HepG2 (cell line): ENCODE measurements around the gene C9orf43. TPM values are rescaled to one million over a fixed set of nuclear protein-coding genes. Genes with fewer than 3 reads are reported as not detected.

Experiments
- ATM ChIP-seq: fragments of 450-650 bp; IDR thresholded peaks from 2 replicates; pipeline ENCODE4 v1.7.1; 2017; ENCODE audit warnings: mild to moderate bottlenecking, borderline replicate concordance
- CHCHD3 ChIP-seq: sonication (generic); formaldehyde crosslinking; IDR thresholded peaks from 2 replicates; pipeline ENCODE4 v1.8.0; 2022; ENCODE audit warnings: mild to moderate bottlenecking, missing genetic modification reagents, moderate library complexity
- EZH2 ChIP-seq: conservative IDR thresholded peaks from 2 replicates; pipeline ENCODE4 v1.6.1; 2012; ENCODE audit warnings: mild to moderate bottlenecking, low read depth, low read length, moderate library complexity
- GABPA ChIP-seq, 2 experiments: IDR thresholded peaks; 2 replicates each; pipeline ENCODE4 v1.6.1; 2011 to 2016; ENCODE audit warnings: low read depth in 2 of 2, low read length in 1 of 2, missing biosample characterization in 1 of 2, missing genetic modification characterization in 1 of 2
- JARID2 ChIP-seq: sonication (generic); formaldehyde crosslinking; IDR thresholded peaks from 2 replicates; pipeline ENCODE4 v1.8.1; 2023; ENCODE audit warnings: missing genetic modification reagents, inconsistent platforms; ENCODE audit not compliant: insufficient replicate concordance
- RAD51 ChIP-seq: fragments of 450-650 bp; IDR thresholded peaks from 2 replicates; pipeline ENCODE4 v1.6.1; 2016; ENCODE audit warnings: borderline replicate concordance
- REL ChIP-seq: sonication (generic); formaldehyde crosslinking; conservative IDR thresholded peaks from 2 replicates; pipeline ENCODE4 v1.8.0; 2022; ENCODE audit warnings: mild to moderate bottlenecking, missing genetic modification reagents, moderate library complexity
- RFXAP ChIP-seq: sonication (generic); formaldehyde crosslinking; IDR thresholded peaks from 2 replicates; pipeline ENCODE4 v1.4.0; 2020; ENCODE audit warnings: missing genetic modification reagents, borderline replicate concordance
- SYNCRIP ChIP-seq: fragments of 200-400 bp; formaldehyde crosslinking; IDR thresholded peaks from 2 replicates; pipeline ENCODE4 v1.6.1; 2018; ENCODE audit warnings: mild to moderate bottlenecking, low read depth, low read length; ENCODE audit not compliant: insufficient read depth
- TAF15 ChIP-seq: fragments of 200-400 bp; formaldehyde crosslinking; IDR thresholded peaks from one replicate; pipeline ENCODE4 v1.6.1; 2018; ENCODE audit warnings: mild to moderate bottlenecking, low read depth, low read length; ENCODE audit not compliant: poor library complexity, severe bottlenecking
- ZBTB8A ChIP-seq: sonication (generic); formaldehyde crosslinking; IDR thresholded peaks from 2 replicates; pipeline ENCODE4 v1.4.0; 2020; ENCODE audit warnings: mild to moderate bottlenecking, low read depth, missing genetic modification reagents, borderline replicate concordance
- ZC3H4 ChIP-seq: sonication (generic); formaldehyde crosslinking; IDR thresholded peaks from 2 replicates; pipeline ENCODE4 v1.4.0; 2020; ENCODE audit warnings: missing genetic modification reagents, borderline replicate concordance
- ZNF619 ChIP-seq: sonication (generic); formaldehyde crosslinking; IDR thresholded peaks from 2 replicates; pipeline ENCODE4 v1.4.0; 2020; ENCODE audit warnings: mild to moderate bottlenecking, missing genetic modification reagents
- polyA plus RNA-seq, 8 experiments: library from polyadenylated mRNA; depleted of rRNA in 3 of 8; stranded (reverse) in 7 of 8; unstranded in 1 of 8; fragments of >200 nt; fragmentation: Illumina TruSeq in 4 of 8; extraction: Trizol in 4 of 8; gene quantifications; 2 replicates each; pipeline versions ENCODE4 v1.2.1 to v1.2.3, GENCODE V29; 2011 to 2016; ENCODE audit warnings: low read depth in 4 of 8, missing spikeins in 1 of 8, mixed read lengths in 1 of 8; ENCODE audit not compliant: insufficient read depth in 1 of 8
- total RNA-seq, 5 experiments: library from RNA; depleted of rRNA; stranded (reverse); fragments of >200 nt; fragmentation: Illumina TruSeq; extraction: Trizol; gene quantifications; 2 replicates each; pipeline ENCODE4 v1.2.3, GENCODE V29; 2016; ENCODE audit warnings: low read depth in 1 of 5
- TF ChIP-seq, protein P1 (sequence below): sonication (generic); formaldehyde crosslinking; IDR thresholded peaks from 2 replicates; pipeline ENCODE4 v1.5.1; 2020; ENCODE audit warnings: mild to moderate bottlenecking, missing genetic modification reagents, moderate library complexity
- TF ChIP-seq, protein P2 (sequence below): IDR thresholded peaks from 2 replicates; pipeline ENCODE4 v1.6.1; 2018; ENCODE audit warnings: missing genetic modification reagents, mild to moderate bottlenecking, missing compliant biosample characterization
- TF ChIP-seq, protein P3 (sequence below): sonication (generic); formaldehyde crosslinking; IDR thresholded peaks from 2 replicates; pipeline ENCODE4 v1.5.0; 2020; ENCODE audit warnings: mild to moderate bottlenecking, missing genetic modification reagents
- TF ChIP-seq, protein P4 (sequence below): sonication (generic); formaldehyde crosslinking; IDR thresholded peaks from 2 replicates; pipeline ENCODE4 v1.4.0; 2020; ENCODE audit warnings: missing genetic modification reagents, mild to moderate bottlenecking, borderline replicate concordance
- TF ChIP-seq, protein P5 (sequence below): sonication (generic); formaldehyde crosslinking; IDR thresholded peaks from 2 replicates; pipeline ENCODE4 v1.5.0; 2020; ENCODE audit warnings: mild to moderate bottlenecking, missing genetic modification reagents

Gene C9orf43
- total and polyA plus RNA-seq, 2 of the 13 experiments (the other 11 are each of a cell fraction or from before 2014, with no cell fraction given), result 0.24 to 0.31 TPM

DNA sequence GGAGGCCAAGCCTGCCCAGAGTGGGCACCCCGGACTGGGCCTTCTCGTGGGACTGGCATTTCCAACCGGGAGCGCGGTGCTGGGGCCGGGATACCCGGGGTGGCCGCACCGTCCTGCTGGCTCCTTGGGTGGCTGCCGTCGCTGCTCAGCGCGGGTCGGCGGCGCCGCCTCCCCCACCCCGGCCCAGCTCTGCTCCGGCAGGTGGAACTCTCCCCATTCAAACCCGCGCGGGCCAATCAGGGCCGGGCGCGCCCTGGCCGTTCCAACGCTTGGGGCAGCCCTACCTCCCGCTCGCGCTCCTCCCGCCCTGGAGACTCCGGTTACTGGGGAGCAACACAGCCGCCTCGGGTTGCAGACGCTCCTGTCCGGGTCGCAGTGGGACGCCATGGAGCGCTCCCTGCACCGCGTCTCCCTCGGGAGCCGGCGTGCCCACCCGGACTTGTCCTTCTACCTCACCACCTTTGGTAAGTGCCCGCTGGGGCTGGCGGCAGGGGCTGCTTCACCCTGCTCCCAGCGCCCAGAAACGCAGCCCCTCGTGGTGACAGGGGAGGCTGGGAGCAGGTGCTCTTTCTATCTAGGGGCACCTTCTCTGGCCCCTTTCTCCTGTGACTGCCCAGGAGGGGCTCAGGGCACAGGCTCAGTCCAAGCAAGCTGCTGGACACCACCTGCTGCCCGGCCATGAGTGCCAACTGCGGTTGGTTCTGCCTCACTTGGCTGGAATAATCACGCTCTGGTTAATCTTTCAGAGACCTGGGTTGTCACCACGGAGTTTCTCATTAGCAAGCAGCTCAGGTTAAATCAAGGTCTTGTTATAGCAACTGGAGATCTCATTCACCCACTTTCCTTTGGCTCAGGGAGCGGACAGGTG lies 53.1 kb downstream of the C9orf43 start, which contains the start of gene RGS3 (continued):
- TF ChIP-seq, protein P1, sequence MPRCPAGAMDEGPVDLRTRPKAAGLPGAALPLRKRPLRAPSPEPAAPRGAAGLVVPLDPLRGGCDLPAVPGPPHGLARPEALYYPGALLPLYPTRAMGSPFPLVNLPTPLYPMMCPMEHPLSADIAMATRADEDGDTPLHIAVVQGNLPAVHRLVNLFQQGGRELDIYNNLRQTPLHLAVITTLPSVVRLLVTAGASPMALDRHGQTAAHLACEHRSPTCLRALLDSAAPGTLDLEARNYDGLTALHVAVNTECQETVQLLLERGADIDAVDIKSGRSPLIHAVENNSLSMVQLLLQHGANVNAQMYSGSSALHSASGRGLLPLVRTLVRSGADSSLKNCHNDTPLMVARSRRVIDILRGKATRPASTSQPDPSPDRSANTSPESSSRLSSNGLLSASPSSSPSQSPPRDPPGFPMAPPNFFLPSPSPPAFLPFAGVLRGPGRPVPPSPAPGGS (CRISPR knock-in tag), result peak; percentile 65; the same call in 1 of the 2 replicates
- TF ChIP-seq TAF15 (no peak), RAD51 (no peak), JARID2 (CRISPR knock-in tag) (no peak), ZC3H4 (no peak), EZH2 (no peak), ZBTB8A (no peak), REL (CRISPR knock-in tag) (no peak), GABPA (IDR thresholded peaks at IDR 0.05; ENCODE audit: low read depth, low read length) (no peak), GABPA (CRISPR knock-in tag; IDR thresholded peaks at IDR 0.05; ENCODE audit: low read depth) (no peak), ATM (no peak), ZNF619 (CRISPR knock-in tag) (no peak), SYNCRIP (no peak), RFXAP (CRISPR knock-in tag) (0 out of 2 replicates have a peak, but pooled peaks have one; percentile 14), CHCHD3 (CRISPR knock-in tag) (no peak; the same call in 1 of the 2 replicates)
- TF ChIP-seq, protein P2, sequence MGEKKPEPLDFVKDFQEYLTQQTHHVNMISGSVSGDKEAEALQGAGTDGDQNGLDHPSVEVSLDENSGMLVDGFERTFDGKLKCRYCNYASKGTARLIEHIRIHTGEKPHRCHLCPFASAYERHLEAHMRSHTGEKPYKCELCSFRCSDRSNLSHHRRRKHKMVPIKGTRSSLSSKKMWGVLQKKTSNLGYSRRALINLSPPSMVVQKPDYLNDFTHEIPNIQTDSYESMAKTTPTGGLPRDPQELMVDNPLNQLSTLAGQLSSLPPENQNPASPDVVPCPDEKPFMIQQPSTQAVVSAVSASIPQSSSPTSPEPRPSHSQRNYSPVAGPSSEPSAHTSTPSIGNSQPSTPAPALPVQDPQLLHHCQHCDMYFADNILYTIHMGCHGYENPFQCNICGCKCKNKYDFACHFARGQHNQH (CRISPR knock-in tag), result peak; percentile 28; the same call in 1 of the 2 replicates
- TF ChIP-seq, protein P3, sequence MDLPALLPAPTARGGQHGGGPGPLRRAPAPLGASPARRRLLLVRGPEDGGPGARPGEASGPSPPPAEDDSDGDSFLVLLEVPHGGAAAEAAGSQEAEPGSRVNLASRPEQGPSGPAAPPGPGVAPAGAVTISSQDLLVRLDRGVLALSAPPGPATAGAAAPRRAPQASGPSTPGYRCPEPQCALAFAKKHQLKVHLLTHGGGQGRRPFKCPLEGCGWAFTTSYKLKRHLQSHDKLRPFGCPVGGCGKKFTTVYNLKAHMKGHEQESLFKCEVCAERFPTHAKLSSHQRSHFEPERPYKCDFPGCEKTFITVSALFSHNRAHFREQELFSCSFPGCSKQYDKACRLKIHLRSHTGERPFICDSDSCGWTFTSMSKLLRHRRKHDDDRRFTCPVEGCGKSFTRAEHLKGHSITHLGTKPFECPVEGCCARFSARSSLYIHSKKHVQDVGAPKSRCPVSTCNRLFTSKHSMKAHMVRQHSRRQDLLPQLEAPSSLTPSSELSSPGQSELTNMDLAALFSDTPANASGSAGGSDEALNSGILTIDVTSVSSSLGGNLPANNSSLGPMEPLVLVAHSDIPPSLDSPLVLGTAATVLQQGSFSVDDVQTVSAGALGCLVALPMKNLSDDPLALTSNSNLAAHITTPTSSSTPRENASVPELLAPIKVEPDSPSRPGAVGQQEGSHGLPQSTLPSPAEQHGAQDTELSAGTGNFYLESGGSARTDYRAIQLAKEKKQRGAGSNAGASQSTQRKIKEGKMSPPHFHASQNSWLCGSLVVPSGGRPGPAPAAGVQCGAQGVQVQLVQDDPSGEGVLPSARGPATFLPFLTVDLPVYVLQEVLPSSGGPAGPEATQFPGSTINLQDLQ, result no peak
- TF ChIP-seq, protein P4, sequence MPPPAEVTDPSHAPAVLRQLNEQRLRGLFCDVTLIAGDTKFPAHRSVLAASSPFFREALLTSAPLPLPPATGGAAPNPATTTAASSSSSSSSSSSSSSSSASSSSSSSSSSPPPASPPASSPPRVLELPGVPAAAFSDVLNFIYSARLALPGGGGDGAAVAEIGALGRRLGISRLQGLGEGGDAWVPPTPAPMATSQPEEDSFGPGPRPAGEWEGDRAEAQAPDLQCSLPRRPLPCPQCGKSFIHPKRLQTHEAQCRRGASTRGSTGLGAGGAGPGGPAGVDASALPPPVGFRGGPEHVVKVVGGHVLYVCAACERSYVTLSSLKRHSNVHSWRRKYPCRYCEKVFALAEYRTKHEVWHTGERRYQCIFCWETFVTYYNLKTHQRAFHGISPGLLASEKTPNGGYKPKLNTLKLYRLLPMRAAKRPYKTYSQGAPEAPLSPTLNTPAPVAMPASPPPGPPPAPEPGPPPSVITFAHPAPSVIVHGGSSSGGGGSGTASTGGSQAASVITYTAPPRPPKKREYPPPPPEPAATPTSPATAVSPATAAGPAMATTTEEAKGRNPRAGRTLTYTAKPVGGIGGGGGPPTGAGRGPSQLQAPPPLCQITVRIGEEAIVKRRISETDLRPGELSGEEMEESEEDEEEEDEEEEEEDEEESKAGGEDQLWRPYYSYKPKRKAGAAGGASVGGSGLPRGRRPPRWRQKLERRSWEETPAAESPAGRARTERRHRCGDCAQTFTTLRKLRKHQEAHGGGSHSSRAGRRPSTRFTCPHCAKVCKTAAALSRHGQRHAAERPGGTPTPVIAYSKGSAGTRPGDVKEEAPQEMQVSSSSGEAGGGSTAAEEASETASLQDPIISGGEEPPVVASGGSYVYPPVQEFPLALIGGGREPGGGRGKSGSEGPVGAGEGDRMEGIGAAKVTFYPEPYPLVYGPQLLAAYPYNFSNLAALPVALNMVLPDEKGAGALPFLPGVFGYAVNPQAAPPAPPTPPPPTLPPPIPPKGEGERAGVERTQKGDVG (CRISPR knock-in tag), result no peak
- TF ChIP-seq, protein P5, sequence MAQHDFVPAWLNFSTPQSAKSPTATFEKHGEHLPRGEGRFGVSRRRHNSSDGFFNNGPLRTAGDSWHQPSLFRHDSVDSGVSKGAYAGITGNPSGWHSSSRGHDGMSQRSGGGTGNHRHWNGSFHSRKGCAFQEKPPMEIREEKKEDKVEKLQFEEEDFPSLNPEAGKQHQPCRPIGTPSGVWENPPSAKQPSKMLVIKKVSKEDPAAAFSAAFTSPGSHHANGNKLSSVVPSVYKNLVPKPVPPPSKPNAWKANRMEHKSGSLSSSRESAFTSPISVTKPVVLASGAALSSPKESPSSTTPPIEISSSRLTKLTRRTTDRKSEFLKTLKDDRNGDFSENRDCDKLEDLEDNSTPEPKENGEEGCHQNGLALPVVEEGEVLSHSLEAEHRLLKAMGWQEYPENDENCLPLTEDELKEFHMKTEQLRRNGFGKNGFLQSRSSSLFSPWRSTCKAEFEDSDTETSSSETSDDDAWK (CRISPR knock-in tag), result no peak
